OCI-LY1 (cell line): Measurements from ENCODE around the gene RBM20.
A peak's percentile ranks its signal among the peaks of the same experiment; 100 is the strongest.

Experiments used
- H2AFZ ChIP-seq: fragments of 200-600 bp; sonication (generic), shearing (Covaris generic); 2 replicates; pipeline ENCODE4 v1.6.0; 2014; ENCODE audit warnings: antibody characterized with exemption, mild to moderate bottlenecking, low read length
- H3F3A ChIP-seq: fragments of 200-600 bp; sonication (generic), shearing (Covaris generic); 2 replicates; pipeline ENCODE4 v1.6.0; 2014; ENCODE audit warnings: mild to moderate bottlenecking, antibody characterized with exemption, low read length, moderate library complexity; ENCODE audit not compliant: insufficient read depth
- H3K27ac ChIP-seq: fragments of 200-600 bp; sonication (generic); 2 replicates; pipeline ENCODE4 v1.5.1; 2014; ENCODE audit warnings: low read length, mixed run types, mild to moderate bottlenecking, low read depth; ENCODE audit not compliant: poor library complexity, severe bottlenecking
- H3K27me3 ChIP-seq: fragments of 200-600 bp; sonication (generic); 2 replicates; pipeline ENCODE4 v1.6.0; 2014; ENCODE audit warnings: antibody characterized with exemption, mild to moderate bottlenecking, low read length, moderate library complexity; ENCODE audit not compliant: insufficient read depth
- H3K36me3 ChIP-seq: fragments of 200-600 bp; sonication (generic); 2 replicates; pipeline ENCODE4 v1.6.1; 2014; ENCODE audit warnings: mild to moderate bottlenecking, antibody characterized with exemption, low read length, moderate library complexity, mixed read lengths; ENCODE audit not compliant: insufficient read depth
- H3K4me1 ChIP-seq: fragments of 200-600 bp; sonication (generic); 2 replicates; pipeline ENCODE4 v1.5.1; 2014; ENCODE audit warnings: mild to moderate bottlenecking, low read length, moderate library complexity; ENCODE audit not compliant: insufficient read depth, severe bottlenecking
- H3K4me2 ChIP-seq: fragments of 200-600 bp; sonication (generic), shearing (Covaris generic); 2 replicates; pipeline ENCODE4 v1.6.1; 2014; ENCODE audit warnings: low read length
- H3K4me3 ChIP-seq: fragments of 200-600 bp; sonication (generic); 2 replicates; pipeline ENCODE4 v1.5.1; 2014; ENCODE audit warnings: low read length, low read depth, mild to moderate bottlenecking, mixed read lengths; ENCODE audit not compliant: poor library complexity, severe bottlenecking
- H3K79me2 ChIP-seq: fragments of 200-600 bp; shearing (Covaris generic); 2 replicates; pipeline ENCODE4 v1.6.1; 2016; ENCODE audit warnings: mixed run types, low read length, mixed read lengths; ENCODE audit not compliant: insufficient read depth
- H3K9ac ChIP-seq: fragments of 200-600 bp; sonication (generic), shearing (Covaris generic); 2 replicates; pipeline ENCODE4 v1.6.1; 2014; ENCODE audit warnings: mild to moderate bottlenecking, low read length, mixed read lengths
- H3K9me2 ChIP-seq: fragments of 200-600 bp; sonication (generic), shearing (Covaris generic); 2 replicates; pipeline ENCODE4 v1.6.1; 2014; ENCODE audit warnings: low read depth, mild to moderate bottlenecking, low read length, mixed read lengths
- H3K9me3 ChIP-seq: fragments of 200-600 bp; shearing (Covaris generic); 2 replicates; pipeline ENCODE4 v1.6.1; 2014; ENCODE audit warnings: low read length, mixed read lengths
- H4K20me1 ChIP-seq: fragments of 200-600 bp; sonication (generic), shearing (Covaris generic); 2 replicates; pipeline ENCODE4 v1.6.0; 2016; ENCODE audit warnings: mild to moderate bottlenecking, low read length; ENCODE audit not compliant: insufficient read depth
- EZH2 ChIP-seq: fragments of 200-600 bp; sonication (generic), shearing (Covaris generic); IDR thresholded peaks from 2 replicates; pipeline ENCODE4 v1.8.0; 2017; ENCODE audit warnings: borderline replicate concordance, mixed run types, mild to moderate bottlenecking, antibody characterized with exemption, low read length, moderate library complexity, mixed read lengths
- TF ChIP-seq, protein P1 (sequence below): fragments of 200-600 bp; sonication (generic), shearing (Covaris generic); IDR thresholded peaks from 2 replicates; pipeline ENCODE4 v1.5.1; 2017; ENCODE audit warnings: mild to moderate bottlenecking, antibody characterized with exemption, low read length, moderate library complexity, mixed read lengths

RBM20 gene

DNA sequence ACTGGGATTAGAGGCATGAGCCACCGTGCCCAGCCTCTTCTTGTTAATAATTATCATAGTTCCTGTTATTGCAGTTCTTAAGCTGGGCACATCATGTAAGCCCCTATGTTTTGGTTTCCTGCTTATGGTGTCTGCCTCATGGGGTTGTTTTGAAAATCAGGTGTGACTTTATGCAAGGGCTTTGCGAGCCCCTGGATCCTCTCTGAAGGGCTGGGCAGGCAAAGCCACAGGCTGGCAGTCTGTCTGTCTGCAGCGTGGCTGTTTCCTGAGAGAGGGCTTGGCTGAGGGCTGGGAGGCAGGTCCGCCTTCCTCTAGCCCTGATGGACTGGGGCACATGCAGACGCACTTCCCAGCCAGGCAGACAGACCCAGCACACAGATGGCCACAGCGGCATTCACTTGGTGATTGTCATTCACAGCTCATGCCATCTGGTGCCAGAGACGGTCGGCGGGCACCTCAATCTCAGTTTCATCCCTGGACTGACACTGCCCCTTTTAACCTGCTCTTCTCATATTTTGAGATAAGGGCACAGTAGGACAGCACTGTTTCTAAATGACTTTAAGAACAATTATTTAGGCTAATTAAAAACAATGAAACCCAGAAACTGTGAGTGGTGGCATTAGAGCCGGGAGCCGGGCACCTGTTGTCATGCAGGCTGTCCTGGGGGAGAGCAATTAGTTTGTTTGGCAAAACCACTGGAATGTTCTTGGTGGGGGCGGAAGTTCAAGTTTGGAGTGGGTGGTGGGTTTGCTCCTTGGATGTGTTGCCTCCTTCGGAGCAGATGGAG lies 35.5 kb downstream of the RBM20 start:
- peak overlapping the region; percentile 85 for H3K27ac ChIP-seq
- peak overlapping the region; percentile 64 for H3K4me2 ChIP-seq
- peak overlapping the region; percentile 56; the same call in 1 of the 2 replicates for H3K9ac ChIP-seq

DNA sequence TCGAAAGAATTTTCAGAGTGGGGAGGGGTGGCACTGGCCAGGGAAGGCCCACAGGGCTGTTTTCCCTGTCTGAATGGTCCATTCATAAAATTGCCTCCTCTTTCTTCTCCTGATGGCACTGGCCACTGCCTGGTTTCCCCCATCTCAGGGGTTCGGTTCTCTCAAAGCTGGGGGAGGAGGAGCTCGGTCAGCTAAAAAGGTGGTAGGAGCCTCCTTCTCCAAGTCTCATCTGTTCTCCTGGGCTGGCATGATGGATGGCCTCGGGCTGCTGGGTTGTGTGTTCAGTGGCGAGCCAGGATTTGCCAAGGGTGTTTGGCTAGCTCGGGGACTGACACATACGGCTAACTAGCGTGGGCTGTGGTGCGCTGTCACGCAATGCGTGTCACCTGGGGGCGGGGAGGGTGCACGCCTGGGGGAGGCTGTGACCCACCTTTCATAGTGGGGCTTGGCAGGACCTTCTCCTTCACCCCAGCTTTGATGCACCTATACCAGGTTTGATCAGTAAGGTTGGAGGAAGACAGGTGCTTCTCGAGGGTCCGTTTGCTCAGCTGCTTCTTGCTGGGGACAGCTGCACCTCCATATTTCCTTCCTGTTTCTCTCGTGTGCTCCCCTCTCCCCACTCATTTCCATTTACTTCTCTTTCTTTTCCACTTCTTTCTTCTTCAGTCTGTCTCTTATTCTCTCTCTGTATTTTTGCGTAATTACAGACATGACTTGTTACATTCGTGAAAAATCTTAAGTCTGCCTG lies 36.3 kb downstream of the RBM20 start:
- H3K4me2 ChIP-seq = peak overlapping the region; percentile 64
- TF ChIP-seq EZH2 = no peak
- TF ChIP-seq, protein P1, sequence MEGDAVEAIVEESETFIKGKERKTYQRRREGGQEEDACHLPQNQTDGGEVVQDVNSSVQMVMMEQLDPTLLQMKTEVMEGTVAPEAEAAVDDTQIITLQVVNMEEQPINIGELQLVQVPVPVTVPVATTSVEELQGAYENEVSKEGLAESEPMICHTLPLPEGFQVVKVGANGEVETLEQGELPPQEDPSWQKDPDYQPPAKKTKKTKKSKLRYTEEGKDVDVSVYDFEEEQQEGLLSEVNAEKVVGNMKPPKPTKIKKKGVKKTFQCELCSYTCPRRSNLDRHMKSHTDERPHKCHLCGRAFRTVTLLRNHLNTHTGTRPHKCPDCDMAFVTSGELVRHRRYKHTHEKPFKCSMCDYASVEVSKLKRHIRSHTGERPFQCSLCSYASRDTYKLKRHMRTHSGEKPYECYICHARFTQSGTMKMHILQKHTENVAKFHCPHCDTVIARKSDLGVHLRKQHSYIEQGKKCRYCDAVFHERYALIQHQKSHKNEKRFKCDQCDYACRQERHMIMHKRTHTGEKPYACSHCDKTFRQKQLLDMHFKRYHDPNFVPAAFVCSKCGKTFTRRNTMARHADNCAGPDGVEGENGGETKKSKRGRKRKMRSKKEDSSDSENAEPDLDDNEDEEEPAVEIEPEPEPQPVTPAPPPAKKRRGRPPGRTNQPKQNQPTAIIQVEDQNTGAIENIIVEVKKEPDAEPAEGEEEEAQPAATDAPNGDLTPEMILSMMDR = no peak
- H3K9ac ChIP-seq = peak overlapping the region; percentile 56

More for the DNA sequence above, 35.5 kb downstream of the RBM20 start:
- TF ChIP-seq, protein P1 = no peak
- TF ChIP-seq EZH2 = no peak
- Histone ChIP-seq H3F3A (no peaks in the 10 kb centered on the region), H3K9me2 (no peaks in the 10 kb centered on the region), H3K79me2 (no peaks in the 10 kb centered on the region), H3K36me3 (no peaks in the 10 kb centered on the region), H2AFZ (no peak overlapping the region), H4K20me1 (no peaks in the 10 kb centered on the region), H3K4me3 (peak overlapping the region; percentile 23), H3K9me3 (no peaks in the 10 kb centered on the region), H3K27me3 (no peaks in the 10 kb centered on the region), H3K4me1 (peaks cover 53% of the 10 kb centered on the region)

DNA sequence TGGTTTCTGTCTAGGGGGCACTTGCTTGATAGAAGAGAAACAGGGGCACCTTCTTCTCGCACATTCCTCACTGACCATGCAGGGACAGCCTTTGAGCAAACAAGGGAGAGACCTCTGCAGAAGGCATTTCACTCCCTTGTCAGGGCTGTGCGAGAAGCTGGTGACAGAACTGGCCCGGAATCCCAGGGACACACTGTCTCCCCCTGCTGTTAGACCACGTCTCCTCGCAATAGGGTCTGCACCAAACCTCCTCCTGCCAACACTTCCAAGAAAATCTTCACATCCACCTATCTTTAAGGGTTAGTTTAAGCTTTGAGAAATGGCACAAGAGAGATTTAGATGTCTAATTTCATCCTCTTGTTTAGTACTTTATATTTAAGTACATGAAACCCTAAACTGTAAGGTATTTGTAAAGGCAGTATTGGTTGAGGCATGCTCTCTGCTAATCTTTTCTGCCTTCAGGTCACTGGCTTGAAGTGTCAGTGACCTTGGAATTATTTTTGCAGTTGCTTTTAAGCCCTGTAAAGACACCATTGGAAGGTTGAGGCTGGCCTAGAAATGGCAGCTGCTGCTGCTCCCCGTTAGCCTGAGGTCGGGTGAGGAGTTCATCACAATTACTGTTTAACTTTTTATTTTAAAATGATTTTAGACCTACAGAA lies 37.0 kb downstream of the RBM20 start:
- Histone ChIP-seq H3K27ac (peak overlapping the region; percentile 85), H3K4me3 (peak overlapping the region; percentile 23), H3K4me2 (peak overlapping the region; percentile 64), H3F3A (no peaks in the 10 kb centered on the region), H3K9me3 (no peaks in the 10 kb centered on the region), H4K20me1 (no peaks in the 10 kb centered on the region), H3K79me2 (no peaks in the 10 kb centered on the region), H3K9me2 (no peaks in the 10 kb centered on the region), H3K36me3 (no peaks in the 10 kb centered on the region), H3K9ac (peak overlapping the region; percentile 56), H3K27me3 (no peaks in the 10 kb centered on the region), H2AFZ (no peak overlapping the region), H3K4me1 (peaks cover 67% of the 10 kb centered on the region)
- TF ChIP-seq EZH2 = no peak
- TF ChIP-seq, protein P1 = peak; percentile 94

More for the DNA sequence above, 36.3 kb downstream of the RBM20 start:
- Histone ChIP-seq H3K79me2 (no peaks in the 10 kb centered on the region), H3K4me3 (peak overlapping the region; percentile 23), H3K9me3 (no peaks in the 10 kb centered on the region), H4K20me1 (no peaks in the 10 kb centered on the region), H3F3A (no peaks in the 10 kb centered on the region), H3K36me3 (no peaks in the 10 kb centered on the region), H3K27ac (peak overlapping the region; percentile 85), H3K4me1 (peaks cover 60% of the 10 kb centered on the region), H2AFZ (no peak overlapping the region), H3K27me3 (no peaks in the 10 kb centered on the region), H3K9me2 (no peaks in the 10 kb centered on the region)
